MM.1S (cell line): ENCODE results near the gene SERAC1.

Experiments used
- DNase-seq: peaks from one replicate; pipeline ENCODE4 v3.0.0-alpha.2; 2015
- H2AFZ ChIP-seq: fragments of 300-600 bp; sonication (generic); 2 replicates; pipeline ENCODE4 v1.6.0; 2016; ENCODE audit warnings: antibody characterized with exemption, low read length
- H3F3A ChIP-seq: fragments of 300-600 bp; sonication (generic); 2 replicates; pipeline ENCODE4 v1.6.1; 2016; ENCODE audit warnings: mild to moderate bottlenecking, antibody characterized with exemption, low read length, moderate library complexity, mixed read lengths; ENCODE audit not compliant: insufficient read depth
- H3K27ac ChIP-seq: fragments of 300-600 bp; sonication (generic); 2 replicates; pipeline ENCODE4 v1.5.1; 2016; ENCODE audit warnings: mild to moderate bottlenecking, low read length
- H3K27me3 ChIP-seq: fragments of 300-600 bp; sonication (generic); replicated peaks from 2 replicates; pipeline ENCODE4 v1.6.0; 2016; ENCODE audit warnings: low read length; ENCODE audit not compliant: insufficient read depth
- H3K36me3 ChIP-seq: fragments of 300-600 bp; sonication (generic); replicated peaks from 2 replicates; pipeline ENCODE4 v1.6.1; 2016; ENCODE audit warnings: mild to moderate bottlenecking, low read length, mixed read lengths; ENCODE audit not compliant: insufficient read depth
- H3K4me1 ChIP-seq: fragments of 300-600 bp; sonication (generic); 2 replicates; pipeline ENCODE4 v1.6.1; 2016; ENCODE audit warnings: low read length, mixed read lengths
- H3K4me2 ChIP-seq: fragments of 300-600 bp; sonication (generic); 2 replicates; pipeline ENCODE4 v1.6.0; 2016; ENCODE audit warnings: low read depth, low read length
- H3K4me3 ChIP-seq: fragments of 300-600 bp; sonication (generic); 2 replicates; pipeline ENCODE4 v1.5.1; 2016; ENCODE audit warnings: low read length, mixed read lengths
- H3K79me2 ChIP-seq: fragments of 300-600 bp; sonication (generic); 2 replicates; pipeline ENCODE4 v1.6.1; 2016; ENCODE audit warnings: mixed run types, low read length, mixed read lengths
- H3K9ac ChIP-seq: fragments of 300-600 bp; sonication (generic); 2 replicates; pipeline ENCODE4 v1.6.1; 2016; ENCODE audit warnings: low read length, mixed read lengths
- H3K9me2 ChIP-seq: fragments of 300-600 bp; sonication (generic); replicated peaks from 2 replicates; pipeline ENCODE4 v1.6.1; 2016; ENCODE audit warnings: mild to moderate bottlenecking, low read length, mixed read lengths; ENCODE audit not compliant: insufficient read depth
- H3K9me3 ChIP-seq: fragments of 300-600 bp; sonication (generic); replicated peaks from 2 replicates; pipeline ENCODE4 v1.6.1; 2016; ENCODE audit warnings: mild to moderate bottlenecking, low read length, mixed read lengths; ENCODE audit not compliant: insufficient read depth
- H4K20me1 ChIP-seq: fragments of 300-600 bp; sonication (generic); 2 replicates; pipeline ENCODE4 v1.6.1; 2016; ENCODE audit warnings: mild to moderate bottlenecking, low read length, moderate library complexity, mixed read lengths; ENCODE audit not compliant: insufficient read depth
- EZH2 ChIP-seq: fragments of 300-600 bp; sonication (generic); optimal IDR thresholded peaks from 2 replicates; pipeline ENCODE3; 2017; ENCODE audit warnings: low read depth, mild to moderate bottlenecking, antibody characterized with exemption, low read length, mixed read lengths
- EZH2phosphoT487 ChIP-seq: fragments of 300-600 bp; sonication (generic); IDR thresholded peaks from 2 replicates; pipeline ENCODE4 v1.6.1; 2018; ENCODE audit warnings: antibody characterized with exemption, low read length
- TF ChIP-seq, protein P1 (sequence below): fragments of 300-600 bp; sonication (generic); IDR thresholded peaks from 2 replicates; pipeline ENCODE4 v1.5.1; 2016; ENCODE audit warnings: antibody characterized with exemption, low read length, mixed read lengths

The SERAC1 gene

DNA sequence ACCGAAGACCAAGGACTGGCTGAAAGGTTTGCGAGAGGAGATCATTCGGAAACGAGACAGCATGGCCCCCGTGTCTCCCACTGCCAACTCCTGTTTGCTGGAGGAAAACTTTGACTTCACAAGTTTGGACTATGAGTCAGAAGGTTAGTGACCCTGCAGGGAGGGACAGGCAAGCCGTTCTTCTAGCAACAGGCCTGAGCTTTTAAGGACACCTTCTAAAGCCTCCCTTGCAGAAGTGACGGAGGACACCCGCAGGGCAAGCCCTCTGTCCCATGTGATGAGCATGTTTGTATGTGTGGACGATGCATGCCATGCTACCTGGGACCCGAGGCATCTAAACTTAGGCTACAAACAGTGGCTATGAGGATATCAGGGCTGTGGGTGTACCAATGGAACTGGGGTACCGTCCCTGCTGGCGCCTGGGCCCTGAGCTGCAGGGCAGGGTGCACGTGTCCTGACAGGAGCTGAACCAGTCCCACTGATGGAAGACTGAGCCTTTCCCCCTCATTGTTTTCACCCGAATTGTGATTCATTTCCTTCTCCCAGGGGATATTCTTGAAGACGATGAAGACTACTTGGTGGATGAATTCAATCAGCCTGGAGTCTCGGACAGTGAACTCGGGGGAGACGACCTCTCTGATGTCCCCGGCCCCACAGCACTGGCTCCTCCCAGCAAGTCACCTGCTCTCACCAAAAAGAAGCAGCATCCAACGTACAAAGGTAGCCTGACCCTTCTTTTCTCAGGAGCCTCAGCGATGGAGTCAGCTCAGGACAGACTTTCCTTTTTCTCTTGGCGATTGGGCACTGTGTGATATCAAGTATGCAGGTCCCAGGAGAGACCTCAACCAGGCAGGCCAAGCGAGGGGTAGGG, 84.4 kb downstream of the SERAC1 start:
- H3F3A ChIP-seq: no peaks in the 10 kb centered on the region
- no peaks in the 10 kb centered on the region for H3K36me3 ChIP-seq
- no peaks in the 10 kb centered on the region for H3K4me1 ChIP-seq
- H3K4me3 ChIP-seq: no peak overlapping the region
- no peaks in the 10 kb centered on the region for H3K27me3 ChIP-seq
- no peaks in the 10 kb centered on the region for H3K9me3 ChIP-seq
- H3K79me2 ChIP-seq: no peaks in the 10 kb centered on the region
- H3K9me2 ChIP-seq: no peaks in the 10 kb centered on the region
- no peaks in the 10 kb centered on the region for H4K20me1 ChIP-seq
- no peak overlapping the region for H3K9ac ChIP-seq
- no peak for DNase-seq
- no peak for TF ChIP-seq EZH2phosphoT487
- TF ChIP-seq, protein P1, sequence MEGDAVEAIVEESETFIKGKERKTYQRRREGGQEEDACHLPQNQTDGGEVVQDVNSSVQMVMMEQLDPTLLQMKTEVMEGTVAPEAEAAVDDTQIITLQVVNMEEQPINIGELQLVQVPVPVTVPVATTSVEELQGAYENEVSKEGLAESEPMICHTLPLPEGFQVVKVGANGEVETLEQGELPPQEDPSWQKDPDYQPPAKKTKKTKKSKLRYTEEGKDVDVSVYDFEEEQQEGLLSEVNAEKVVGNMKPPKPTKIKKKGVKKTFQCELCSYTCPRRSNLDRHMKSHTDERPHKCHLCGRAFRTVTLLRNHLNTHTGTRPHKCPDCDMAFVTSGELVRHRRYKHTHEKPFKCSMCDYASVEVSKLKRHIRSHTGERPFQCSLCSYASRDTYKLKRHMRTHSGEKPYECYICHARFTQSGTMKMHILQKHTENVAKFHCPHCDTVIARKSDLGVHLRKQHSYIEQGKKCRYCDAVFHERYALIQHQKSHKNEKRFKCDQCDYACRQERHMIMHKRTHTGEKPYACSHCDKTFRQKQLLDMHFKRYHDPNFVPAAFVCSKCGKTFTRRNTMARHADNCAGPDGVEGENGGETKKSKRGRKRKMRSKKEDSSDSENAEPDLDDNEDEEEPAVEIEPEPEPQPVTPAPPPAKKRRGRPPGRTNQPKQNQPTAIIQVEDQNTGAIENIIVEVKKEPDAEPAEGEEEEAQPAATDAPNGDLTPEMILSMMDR: no peak
- no peak for TF ChIP-seq EZH2
- H2AFZ ChIP-seq: no peak overlapping the region
- no peak overlapping the region for H3K4me2 ChIP-seq
- H3K27ac ChIP-seq: no peak overlapping the region

DNA sequence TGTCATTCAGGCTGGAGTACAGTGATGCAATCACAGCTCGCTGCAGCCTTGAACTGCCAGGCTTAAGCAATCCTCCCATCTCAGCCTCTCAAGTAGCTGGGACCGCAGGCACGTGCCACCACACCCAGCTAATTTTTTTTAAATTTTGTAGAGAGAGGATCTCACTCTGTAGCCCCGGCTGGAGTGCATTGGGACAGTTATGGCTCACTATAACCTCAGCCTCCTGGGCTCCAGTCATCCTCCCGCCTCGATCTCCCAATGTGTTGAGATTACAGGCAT, 86.5 kb downstream of the SERAC1 start:
- no peaks in the 10 kb centered on the region for H3K36me3 ChIP-seq
- no peak for DNase-seq

DNA sequence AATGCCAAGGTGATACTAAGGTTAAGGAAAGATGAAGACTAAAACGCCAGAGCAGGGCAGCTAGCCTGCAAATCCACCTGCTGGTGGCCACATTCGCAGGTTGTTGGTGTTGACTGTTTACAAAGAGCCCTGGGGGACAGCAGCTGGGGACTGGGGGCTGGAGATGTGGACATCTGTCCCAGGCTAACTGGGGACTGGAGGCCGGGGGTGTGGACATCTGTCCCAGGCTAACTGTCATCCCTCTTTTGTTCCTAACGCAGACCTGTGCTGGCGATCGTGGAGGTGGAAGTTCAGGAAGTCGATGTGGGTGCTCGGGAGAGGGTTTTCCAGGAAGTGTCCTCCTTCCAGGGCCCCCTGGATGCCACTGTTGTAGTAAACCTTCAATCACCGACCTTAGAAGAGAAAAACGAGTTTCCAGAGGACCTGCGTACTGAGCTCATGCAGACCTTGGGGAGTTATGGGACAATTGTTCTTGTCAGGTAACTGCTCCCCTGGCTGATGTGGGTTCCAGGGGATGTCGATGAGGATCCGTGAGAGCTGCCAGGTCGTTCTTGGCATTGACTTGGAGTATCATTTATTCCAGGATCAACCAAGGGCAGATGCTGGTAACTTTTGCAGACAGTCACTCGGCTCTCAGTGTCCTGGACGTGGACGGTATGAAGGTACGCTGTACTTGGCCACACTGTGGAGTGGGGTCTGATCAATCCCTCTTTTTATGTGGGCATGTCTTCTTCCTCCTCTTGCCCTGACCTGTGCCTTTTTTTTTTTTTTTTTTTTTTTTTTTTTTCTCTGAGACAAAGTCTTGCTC, 87.0 kb downstream of the SERAC1 start:
- no peak overlapping the region for H3K9ac ChIP-seq
- H3K27ac ChIP-seq: no peak overlapping the region
- H3K4me1 ChIP-seq: no peaks in the 10 kb centered on the region
- H3K27me3 ChIP-seq: no peaks in the 10 kb centered on the region
- DNase-seq: no peak
- no peak overlapping the region for H2AFZ ChIP-seq
- no peaks in the 10 kb centered on the region for H4K20me1 ChIP-seq
- no peak overlapping the region for H3K4me3 ChIP-seq
- TF ChIP-seq EZH2 (no peak), EZH2phosphoT487 (no peak)
- TF ChIP-seq, protein P1: no peak
- H3K79me2 ChIP-seq: no peaks in the 10 kb centered on the region
- no peak overlapping the region for H3K4me2 ChIP-seq
- no peaks in the 10 kb centered on the region for H3F3A ChIP-seq
- no peaks in the 10 kb centered on the region for H3K9me2 ChIP-seq
- H3K9me3 ChIP-seq: no peaks in the 10 kb centered on the region
- no peaks in the 10 kb centered on the region for H3K36me3 ChIP-seq

More for the DNA sequence above, 86.5 kb downstream of the SERAC1 start:
- TF ChIP-seq, protein P1: no peak
- TF ChIP-seq EZH2: no peak
- TF ChIP-seq EZH2phosphoT487: no peak
- no peak overlapping the region for H3K27ac ChIP-seq
- no peaks in the 10 kb centered on the region for H3K9me2 ChIP-seq
- H3K9me3 ChIP-seq: no peaks in the 10 kb centered on the region
- H3K4me3 ChIP-seq: no peak overlapping the region
- H3K79me2 ChIP-seq: no peaks in the 10 kb centered on the region
- no peaks in the 10 kb centered on the region for H3K27me3 ChIP-seq
- no peak overlapping the region for H3K9ac ChIP-seq
- no peak overlapping the region for H3K4me2 ChIP-seq
- no peak overlapping the region for H2AFZ ChIP-seq
- no peaks in the 10 kb centered on the region for H4K20me1 ChIP-seq
- no peaks in the 10 kb centered on the region for H3K4me1 ChIP-seq
- no peaks in the 10 kb centered on the region for H3F3A ChIP-seq
